T-helper 17 cell (primary cell): ENCODE data around the gene FICD. TPM values are rescaled to one million over a fixed set of nuclear protein-coding genes. Genes with fewer than 3 reads are reported as not detected.

Experiments
- ATAC-seq: fragments of 150-1000 bp; cut with Tn5 transposase; 2 replicates; pipeline ENCODE4 v1.10.0; 2021; ENCODE audit warnings: mild to moderate bottlenecking, moderate library complexity
- DNase-seq, 3 donors: peaks; one replicate each; pipeline versions ENCODE4 v3.0.0 to v3.0.0-alpha.2; 2020 to 2021
- H3K9me3 ChIP-seq: one replicate; pipeline ENCODE4 v1.7.0; 2013; ENCODE audit warnings: low read length, mild to moderate bottlenecking; ENCODE audit not compliant: control insufficient read depth, poor library complexity, severe bottlenecking
- H3K27ac Mint-ChIP-seq: one replicate; pipeline ENCODE4 v1.8.0; 2022; ENCODE audit warnings: mild to moderate bottlenecking, moderate library complexity, mixed read lengths
- H3K27me3 Mint-ChIP-seq: one replicate; pipeline ENCODE4 v1.8.0; 2022; ENCODE audit warnings: mixed read lengths
- H3K36me3 Mint-ChIP-seq: one replicate; pipeline ENCODE4 v1.8.0; 2022; ENCODE audit warnings: low read depth, mixed read lengths
- H3K4me1 Mint-ChIP-seq: one replicate; pipeline ENCODE4 v1.8.0; 2022; ENCODE audit warnings: mild to moderate bottlenecking, mixed read lengths
- H3K4me3 Mint-ChIP-seq: one replicate; pipeline ENCODE4 v1.8.0; 2022; ENCODE audit warnings: mild to moderate bottlenecking, moderate library complexity, mixed read lengths
- total RNA-seq, 4 donors: library from RNA in 2 of 4; stranded (reverse) in 2 of 4; gene quantifications; one replicate each; pipeline ENCODE4 v1.2.3 and lab custom pipeline; 2022 to 2026

FICD gene
- total RNA-seq, 2 donors from 2014 or later, result 4.4 to 5.1 TPM

GRCh38 chr12:108511633-108512540 is 3.2 kb upstream of the FICD start:
- Mint-ChIP-seq H3K4me1 (peaks cover 20% of the 10 kb centered on the region), H3K27ac (no peak overlapping the region), H3K4me3 (peak overlapping the region; percentile 60), H3K27me3 (peaks cover 5% of the 10 kb centered on the region), H3K36me3 (peaks cover 2% of the 10 kb centered on the region)
- DNase-seq, result peak; percentile 62 to 66 (median 64)
- no peaks in the 10 kb centered on the region for H3K9me3 ChIP-seq
- ATAC-seq, result no peak

GRCh38 chr12:108514468-108514972 is 557 bp upstream of the FICD start:
- H3K27ac Mint-ChIP-seq, result peak overlapping the region; percentile 93
- H3K36me3 Mint-ChIP-seq, result peaks cover 2% of the 10 kb centered on the region
- DNase-seq (no peak), ATAC-seq (peak; percentile 20)
- no peaks in the 10 kb centered on the region for H3K9me3 ChIP-seq
- H3K4me3 Mint-ChIP-seq, result peak overlapping the region; percentile 97
- no peaks in the 10 kb centered on the region for H3K27me3 Mint-ChIP-seq
- peaks cover 28% of the 10 kb centered on the region for H3K4me1 Mint-ChIP-seq

GRCh38 chr12:108515916-108516315 is 839 bp downstream of the FICD start:
- Mint-ChIP-seq H3K4me1 (peaks cover 28% of the 10 kb centered on the region), H3K27ac (peak overlapping the region; percentile 93), H3K36me3 (peaks cover 2% of the 10 kb centered on the region), H3K4me3 (peak overlapping the region; percentile 97), H3K27me3 (no peaks in the 10 kb centered on the region)
- H3K9me3 ChIP-seq, result no peaks in the 10 kb centered on the region
- no peak for DNase-seq
- no peak for ATAC-seq

DNA sequence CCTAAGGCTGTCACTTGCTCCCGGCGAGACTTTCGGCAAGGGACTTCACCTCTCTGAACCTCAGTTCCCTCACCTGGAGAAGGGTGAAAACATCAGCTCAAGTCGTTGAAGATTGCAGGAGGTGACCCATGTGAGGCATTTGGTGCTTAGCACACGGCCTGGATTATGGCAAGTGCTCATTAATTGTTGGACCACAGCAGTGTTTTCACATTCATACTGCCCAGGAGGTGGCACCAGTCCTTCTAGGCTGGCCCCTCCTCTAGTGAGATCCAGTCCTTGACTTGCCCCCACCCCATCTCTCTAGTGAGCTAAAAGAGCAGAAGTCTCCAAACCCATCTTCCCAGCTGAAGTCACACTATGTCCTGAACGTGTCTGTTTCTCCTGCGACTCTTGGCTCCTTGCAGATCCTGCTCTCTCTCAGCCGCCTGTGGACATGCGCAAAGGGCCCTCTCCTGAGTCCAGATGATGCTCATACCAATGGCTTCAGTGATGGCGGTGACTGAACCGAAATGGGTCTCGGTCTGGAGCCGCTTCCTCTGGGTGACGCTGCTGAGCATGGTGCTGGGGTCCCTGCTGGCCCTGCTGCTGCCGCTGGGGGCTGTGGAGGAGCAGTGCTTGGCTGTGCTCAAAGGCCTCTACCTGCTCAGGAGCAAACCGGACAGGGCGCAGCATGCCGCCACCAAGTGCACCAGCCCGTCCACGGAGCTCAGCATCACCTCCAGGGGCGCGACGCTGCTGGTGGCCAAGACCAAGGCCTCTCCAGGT is 1.6 kb downstream of the FICD start:
- peaks cover 28% of the 10 kb centered on the region for H3K4me1 Mint-ChIP-seq
- ATAC-seq (no peak), DNase-seq (no peak)
- H3K27ac Mint-ChIP-seq, result peak overlapping the region; percentile 93
- peaks cover 2% of the 10 kb centered on the region for H3K36me3 Mint-ChIP-seq
- H3K4me3 Mint-ChIP-seq, result peak overlapping the region; percentile 97
- no peaks in the 10 kb centered on the region for H3K9me3 ChIP-seq
- no peaks in the 10 kb centered on the region for H3K27me3 Mint-ChIP-seq

- Mint-ChIP-seq H3K36me3 (peaks cover 2% of the 10 kb centered on the region), H3K27me3 (no peaks in the 10 kb centered on the region), H3K4me3 (no peak overlapping the region), H3K4me1 (peaks cover 22% of the 10 kb centered on the region), H3K27ac (peak overlapping the region; percentile 93)
- H3K9me3 ChIP-seq, result no peaks in the 10 kb centered on the region
- no peak for ATAC-seq
- DNase-seq, result no peak
These were observed 2.4 kb downstream of the FICD start for GRCh38 chr12:108517288-108518100.

DNA sequence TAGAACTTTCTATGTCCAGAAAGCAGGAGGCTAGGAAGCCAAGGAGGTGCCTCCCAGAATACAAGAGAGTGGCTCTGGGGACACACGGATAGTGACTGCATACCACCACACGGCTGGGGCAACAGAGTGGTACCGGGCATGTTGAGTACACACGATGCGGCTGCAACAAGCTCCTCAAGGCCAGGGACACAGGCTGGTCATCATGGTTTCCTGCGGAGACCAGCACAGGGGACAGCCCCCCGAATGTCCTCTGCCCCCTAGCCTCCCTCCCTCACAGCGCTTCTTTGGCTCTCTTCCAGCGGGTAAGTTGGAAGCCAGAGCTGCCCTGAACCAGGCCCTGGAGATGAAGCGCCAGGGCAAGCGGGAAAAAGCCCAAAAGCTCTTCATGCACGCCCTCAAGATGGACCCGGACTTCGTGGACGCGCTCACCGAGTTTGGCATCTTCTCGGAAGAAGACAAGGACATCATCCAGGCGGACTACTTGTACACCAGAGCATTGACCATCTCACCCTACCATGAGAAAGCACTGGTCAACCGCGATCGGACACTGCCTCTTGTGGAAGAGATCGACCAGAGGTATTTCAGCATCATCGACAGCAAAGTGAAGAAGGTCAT is 3.1 kb downstream of the FICD start:
- H3K27ac Mint-ChIP-seq, result no peak overlapping the region
- ATAC-seq, result no peak
- DNase-seq, result no peak
- H3K36me3 Mint-ChIP-seq, result peaks cover 2% of the 10 kb centered on the region
- no peaks in the 10 kb centered on the region for H3K9me3 ChIP-seq
- H3K4me1 Mint-ChIP-seq, result peaks cover 21% of the 10 kb centered on the region
- H3K27me3 Mint-ChIP-seq, result no peaks in the 10 kb centered on the region
- H3K4me3 Mint-ChIP-seq, result no peak overlapping the region

DNA sequence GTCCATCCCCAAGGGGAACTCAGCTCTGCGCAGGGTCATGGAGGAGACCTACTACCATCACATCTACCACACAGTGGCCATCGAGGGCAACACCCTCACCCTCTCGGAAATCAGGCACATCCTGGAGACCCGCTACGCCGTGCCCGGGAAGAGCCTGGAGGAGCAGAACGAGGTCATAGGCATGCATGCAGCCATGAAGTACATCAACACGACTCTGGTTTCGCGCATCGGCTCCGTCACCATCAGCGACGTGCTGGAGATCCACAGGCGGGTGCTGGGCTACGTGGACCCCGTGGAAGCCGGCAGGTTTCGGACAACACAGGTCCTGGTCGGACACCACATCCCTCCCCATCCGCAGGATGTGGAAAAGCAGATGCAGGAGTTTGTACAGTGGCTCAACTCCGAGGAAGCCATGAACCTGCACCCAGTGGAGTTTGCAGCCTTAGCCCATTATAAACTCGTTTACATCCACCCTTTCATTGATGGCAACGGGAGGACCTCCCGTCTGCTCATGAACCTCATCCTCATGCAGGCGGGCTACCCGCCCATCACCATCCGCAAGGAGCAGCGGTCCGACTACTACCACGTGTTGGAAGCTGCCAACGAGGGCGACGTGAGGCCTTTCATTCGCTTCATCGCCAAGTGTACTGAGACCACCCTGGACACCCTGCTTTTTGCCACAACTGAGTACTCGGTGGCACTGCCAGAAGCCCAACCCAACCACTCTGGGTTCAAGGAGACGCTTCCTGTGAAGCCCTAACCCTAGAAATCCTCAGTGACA is 3.8 kb downstream of the FICD start:
- peaks cover 21% of the 10 kb centered on the region for H3K4me1 Mint-ChIP-seq
- no peak overlapping the region for H3K4me3 Mint-ChIP-seq
- no peak overlapping the region for H3K27ac Mint-ChIP-seq
- H3K36me3 Mint-ChIP-seq, result peaks cover 2% of the 10 kb centered on the region
- no peak for ATAC-seq
- no peak for DNase-seq
- no peaks in the 10 kb centered on the region for H3K27me3 Mint-ChIP-seq
- no peaks in the 10 kb centered on the region for H3K9me3 ChIP-seq

- H3K27ac Mint-ChIP-seq, result peak overlapping the region; percentile 11
- no peaks in the 10 kb centered on the region for H3K27me3 Mint-ChIP-seq
- no peaks in the 10 kb centered on the region for H3K9me3 ChIP-seq
- H3K4me1 Mint-ChIP-seq, result peaks cover 21% of the 10 kb centered on the region
- DNase-seq (no peak), ATAC-seq (no peak)
- H3K4me3 Mint-ChIP-seq, result no peak overlapping the region
- H3K36me3 Mint-ChIP-seq, result peaks cover 2% of the 10 kb centered on the region
These were observed 4.5 kb downstream of the FICD start for GRCh38 chr12:108519558-108519957.

- DNase-seq (no peak), ATAC-seq (no peak)
- Mint-ChIP-seq H3K36me3 (peaks cover 3% of the 10 kb centered on the region), H3K4me1 (peaks cover 9% of the 10 kb centered on the region), H3K27me3 (no peaks in the 10 kb centered on the region), H3K4me3 (no peak overlapping the region), H3K27ac (no peak overlapping the region)
- H3K9me3 ChIP-seq, result no peaks in the 10 kb centered on the region
These were observed 8.3 kb downstream of the FICD start for GRCh38 chr12:108523365-108523764.

GRCh38 chr12:108525681-108526080 is 10.6 kb downstream of the FICD start:
- H3K9me3 ChIP-seq, result no peaks in the 10 kb centered on the region
- H3K36me3 Mint-ChIP-seq, result peaks cover 5% of the 10 kb centered on the region
- no peak overlapping the region for H3K27ac Mint-ChIP-seq
- no peak overlapping the region for H3K4me3 Mint-ChIP-seq
- H3K4me1 Mint-ChIP-seq, result peaks cover 9% of the 10 kb centered on the region
- ATAC-seq (no peak), DNase-seq (no peak)
- no peaks in the 10 kb centered on the region for H3K27me3 Mint-ChIP-seq

- ATAC-seq, result no peak
- Mint-ChIP-seq H3K27ac (peak overlapping the region; percentile 16), H3K36me3 (peaks cover 5% of the 10 kb centered on the region), H3K4me3 (no peak overlapping the region), H3K27me3 (no peaks in the 10 kb centered on the region), H3K4me1 (peaks cover 11% of the 10 kb centered on the region)
- no peaks in the 10 kb centered on the region for H3K9me3 ChIP-seq
- DNase-seq, result no peak
These were observed 11.5 kb downstream of the FICD start for GRCh38 chr12:108526482-108527165.
